Lung (tissue), 12 donors: ENCODE data around the gene KIAA0232. TPM values are rescaled to one million over a fixed set of nuclear protein-coding genes. Genes with fewer than 3 reads are reported as not detected.

Source experiments
- ATAC-seq: fragments of 200-7000 bp; cut with Tn5 transposase; one replicate; pipeline ENCODE4 v1.9.1; 2020; ENCODE audit warnings: moderate number of reproducible peaks; ENCODE audit not compliant: insufficient read depth, low FRiP score
- DNase-seq, 3 donors: peaks; one replicate each; pipeline ENCODE4 v3.0.0-alpha.2; 2013 to 2017
- H3K27ac ChIP-seq, 2 donors: one replicate each; pipeline ENCODE4 v1.5.1; 2013; ENCODE audit warnings: mild to moderate bottlenecking in 2 of 2, moderate library complexity in 2 of 2, control low read depth in 1 of 2, inconsistent platforms in 1 of 2, low read depth in 1 of 2, low read length in 1 of 2
- H3K27me3 ChIP-seq, 3 donors: one replicate each; pipeline ENCODE4 v1.5.1; 2013; ENCODE audit warnings: low read length in 2 of 3; ENCODE audit not compliant: control insufficient read depth in 3 of 3, insufficient read depth in 3 of 3
- H3K36me3 ChIP-seq, 4 donors: one replicate each; pipeline ENCODE4 v1.5.1; 2013; ENCODE audit warnings: low read length in 4 of 4, mild to moderate bottlenecking in 1 of 4, moderate library complexity in 1 of 4; ENCODE audit not compliant: control insufficient read depth in 4 of 4, insufficient read depth in 4 of 4
- H3K4me1 ChIP-seq, 5 donors: one replicate each; pipeline ENCODE4 v1.5.1; 2013; ENCODE audit warnings: low read length in 5 of 5, mild to moderate bottlenecking in 2 of 5, moderate library complexity in 1 of 5; ENCODE audit not compliant: control insufficient read depth in 5 of 5, insufficient read depth in 5 of 5
- H3K4me3 ChIP-seq: one replicate; pipeline ENCODE4 v1.5.1; 2013; ENCODE audit warnings: mild to moderate bottlenecking, control low read depth, moderate library complexity
- H3K9ac ChIP-seq, 2 donors: one replicate each; pipeline ENCODE4 v1.5.1; 2013; ENCODE audit warnings: low read length in 2 of 2, control low read depth in 1 of 2; ENCODE audit not compliant: insufficient read depth in 1 of 2
- H3K9me3 ChIP-seq, 4 donors: one replicate each; pipeline ENCODE4 v1.5.1; 2013; ENCODE audit warnings: low read length in 3 of 4, mild to moderate bottlenecking in 1 of 4, moderate library complexity in 1 of 4; ENCODE audit not compliant: control insufficient read depth in 4 of 4, insufficient read depth in 3 of 4
- WGBS, 2 donors: extraction: QIAGEN DNeasy Blood & Tissue Kit; methylation state at CpG; one replicate each; pipeline ENCODE4 v1.1.7; 2013; 5-methylcytosine and 5-hydroxymethylcytosine counted together
- polyA plus RNA-seq, 2 donors: library from polyadenylated mRNA; stranded (reverse); fragments of 200-250 nt; gene quantifications; one replicate each; pipeline ENCODE4 v1.2.1, GENCODE V29; 2013
- total RNA-seq, 2 donors: library from RNA; depleted of rRNA in 1 of 2; stranded (reverse); fragments of >200 nt in 1 of 2; gene quantifications; one replicate each; pipeline ENCODE4 v1.2.1, GENCODE V29; 2014 to 2021
- TF ChIP-seq, protein P1 (sequence below): IDR thresholded peaks from 2 replicates; pipeline ENCODE4 v1.5.1; 2012; ENCODE audit warnings: mild to moderate bottlenecking; ENCODE audit errors: control extremely low read depth, extremely low read depth
- donor health status: control.
- donor health status: control.
- donor health status: Bipolar disorder and iron deficiency.
- donor health status: healthy.
- donor health status: DM: yes; HTN: yes; CAD: no.

KIAA0232 gene
- total and polyA plus RNA-seq, 4 donors = 6.8 to 34.6 (median 18.7) TPM

DNA sequence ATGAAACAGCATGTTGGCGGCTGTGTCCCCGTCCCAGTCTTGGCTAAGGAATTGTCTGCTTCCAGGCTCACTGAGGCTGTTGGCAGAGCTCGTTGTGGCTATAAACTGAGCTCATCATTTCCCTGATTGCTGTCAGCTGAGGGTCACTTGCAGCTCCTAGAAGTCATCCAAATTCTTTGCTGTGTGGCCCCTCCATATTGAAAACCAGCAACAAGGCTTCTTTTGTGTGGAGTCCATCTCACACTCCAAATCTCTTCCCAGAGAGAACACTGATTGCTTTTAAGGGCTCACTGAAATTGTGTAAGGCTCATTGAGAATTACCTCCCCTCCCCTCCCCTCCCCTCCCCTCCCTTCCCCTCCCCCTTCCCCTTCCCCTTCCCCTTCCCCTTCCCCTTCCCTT lies 150.4 kb downstream of the KIAA0232 start:
- Histone ChIP-seq H3K4me1 (peaks cover 0 to 18% (median 0%) of the 10 kb centered on the region in 5 donors), H3K9ac (no peak overlapping the region), H3K36me3 (no peaks in the 10 kb centered on the region), H3K9me3 (peaks cover 0 to 2% (median 0%) of the 10 kb centered on the region in 4 donors), H3K27me3 (no peaks in the 10 kb centered on the region), H3K4me3 (no peak overlapping the region), H3K27ac (no peak overlapping the region)
- DNase-seq (no peak), ATAC-seq (no peak)
- 95 to 96% methylated on average over 3 of the region's 3 CpGs for WGBS, 2 donors
- TF ChIP-seq, protein P1, sequence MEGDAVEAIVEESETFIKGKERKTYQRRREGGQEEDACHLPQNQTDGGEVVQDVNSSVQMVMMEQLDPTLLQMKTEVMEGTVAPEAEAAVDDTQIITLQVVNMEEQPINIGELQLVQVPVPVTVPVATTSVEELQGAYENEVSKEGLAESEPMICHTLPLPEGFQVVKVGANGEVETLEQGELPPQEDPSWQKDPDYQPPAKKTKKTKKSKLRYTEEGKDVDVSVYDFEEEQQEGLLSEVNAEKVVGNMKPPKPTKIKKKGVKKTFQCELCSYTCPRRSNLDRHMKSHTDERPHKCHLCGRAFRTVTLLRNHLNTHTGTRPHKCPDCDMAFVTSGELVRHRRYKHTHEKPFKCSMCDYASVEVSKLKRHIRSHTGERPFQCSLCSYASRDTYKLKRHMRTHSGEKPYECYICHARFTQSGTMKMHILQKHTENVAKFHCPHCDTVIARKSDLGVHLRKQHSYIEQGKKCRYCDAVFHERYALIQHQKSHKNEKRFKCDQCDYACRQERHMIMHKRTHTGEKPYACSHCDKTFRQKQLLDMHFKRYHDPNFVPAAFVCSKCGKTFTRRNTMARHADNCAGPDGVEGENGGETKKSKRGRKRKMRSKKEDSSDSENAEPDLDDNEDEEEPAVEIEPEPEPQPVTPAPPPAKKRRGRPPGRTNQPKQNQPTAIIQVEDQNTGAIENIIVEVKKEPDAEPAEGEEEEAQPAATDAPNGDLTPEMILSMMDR = no peak

Other genes with a start within 250 kb of the KIAA0232 start
- 10 to 100 TPM; 12.2 to 36.1 TPM for gene MAN2B2, start 207.5 kb upstream of the KIAA0232 start, total RNA-seq
- gene MAN2B2, start 207.5 kb upstream of the KIAA0232 start, polyA plus RNA-seq = 10 to 100 TPM in 1 of 2 donors, 1 to 10 TPM in 1; 6.5 to 20.8 TPM
- gene MRFAP1, start 142.0 kb upstream of the KIAA0232 start, total RNA-seq = 100 to 1,000 TPM; 193 to 244 TPM
- gene MRFAP1, start 142.0 kb upstream of the KIAA0232 start, polyA plus RNA-seq = 100 to 1,000 TPM; 183 to 286 TPM
- 10 to 100 TPM; 34.2 to 64.5 TPM for gene S100P, start 88.8 kb upstream of the KIAA0232 start, total RNA-seq
- gene S100P, start 88.8 kb upstream of the KIAA0232 start, polyA plus RNA-seq = 100 to 1,000 TPM in 1 of 2 donors, 10 to 100 TPM in 1; 38.7 to 118 TPM
- gene MRFAP1L1, start 72.9 kb upstream of the KIAA0232 start, total RNA-seq = 10 to 100 TPM; 46.1 to 75.1 TPM
- gene MRFAP1L1, start 72.9 kb upstream of the KIAA0232 start, polyA plus RNA-seq = 10 to 100 TPM; 53.7 to 58.9 TPM
- 10 to 100 TPM in 1 of 2 donors, 1 to 10 TPM in 1; 8.0 to 15.2 TPM for gene BLOC1S4, start 66.6 kb upstream of the KIAA0232 start, total RNA-seq
- 10 to 100 TPM in 1 of 2 donors, 1 to 10 TPM in 1; 9.5 to 13.7 TPM for gene BLOC1S4, start 66.6 kb upstream of the KIAA0232 start, polyA plus RNA-seq
- 10 to 100 TPM; 34.2 to 60.1 TPM for gene TBC1D14, start 127.1 kb downstream of the KIAA0232 start, total RNA-seq
- gene TBC1D14, start 127.1 kb downstream of the KIAA0232 start, polyA plus RNA-seq = 10 to 100 TPM; 15.1 to 58.6 TPM